VCaP (cell line): Measurements from ENCODE around the gene BORA.
"Not testable (repeated sequence)": the region's sequence is repeated elsewhere in the genome, so short reads cannot be mapped to it uniquely, and the experiment has no call there.

Source experiments
- H3K27ac ChIP-seq: fragments of 450-650 bp; 2 replicates; pipeline ENCODE4 v1.5.1; 2017
- TF ChIP-seq, protein P1 (sequence below): fragments of 450-650 bp; conservative IDR thresholded peaks from 2 replicates; pipeline ENCODE4 v1.5.1; 2017; ENCODE audit warnings: mild to moderate bottlenecking, moderate library complexity

BORA gene

GRCh38 chr13:72763411-72763810, 35.7 kb downstream of the BORA start:
- TF ChIP-seq, protein P1, sequence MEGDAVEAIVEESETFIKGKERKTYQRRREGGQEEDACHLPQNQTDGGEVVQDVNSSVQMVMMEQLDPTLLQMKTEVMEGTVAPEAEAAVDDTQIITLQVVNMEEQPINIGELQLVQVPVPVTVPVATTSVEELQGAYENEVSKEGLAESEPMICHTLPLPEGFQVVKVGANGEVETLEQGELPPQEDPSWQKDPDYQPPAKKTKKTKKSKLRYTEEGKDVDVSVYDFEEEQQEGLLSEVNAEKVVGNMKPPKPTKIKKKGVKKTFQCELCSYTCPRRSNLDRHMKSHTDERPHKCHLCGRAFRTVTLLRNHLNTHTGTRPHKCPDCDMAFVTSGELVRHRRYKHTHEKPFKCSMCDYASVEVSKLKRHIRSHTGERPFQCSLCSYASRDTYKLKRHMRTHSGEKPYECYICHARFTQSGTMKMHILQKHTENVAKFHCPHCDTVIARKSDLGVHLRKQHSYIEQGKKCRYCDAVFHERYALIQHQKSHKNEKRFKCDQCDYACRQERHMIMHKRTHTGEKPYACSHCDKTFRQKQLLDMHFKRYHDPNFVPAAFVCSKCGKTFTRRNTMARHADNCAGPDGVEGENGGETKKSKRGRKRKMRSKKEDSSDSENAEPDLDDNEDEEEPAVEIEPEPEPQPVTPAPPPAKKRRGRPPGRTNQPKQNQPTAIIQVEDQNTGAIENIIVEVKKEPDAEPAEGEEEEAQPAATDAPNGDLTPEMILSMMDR = no peak
- H3K27ac ChIP-seq = no peak overlapping the region

DNA sequence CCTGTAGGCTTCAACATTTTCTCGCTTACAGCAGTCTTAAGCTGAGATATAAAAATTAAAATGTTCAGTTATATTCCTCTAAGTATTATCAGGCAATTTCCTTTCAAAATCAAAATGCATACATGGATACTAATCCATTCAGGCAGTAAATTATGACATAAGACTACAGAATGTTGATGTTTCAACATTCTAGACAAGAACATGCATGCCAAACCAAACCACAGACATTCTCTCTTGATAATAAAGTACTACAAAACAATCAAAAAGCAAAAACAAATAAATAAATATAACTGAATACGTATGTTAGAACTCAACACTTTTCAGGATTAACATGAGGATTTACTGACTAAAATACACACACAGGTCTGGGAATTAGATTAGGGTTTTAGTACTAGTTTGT, 46.3 kb downstream of the BORA start:
- TF ChIP-seq, protein P1 = no peak

DNA sequence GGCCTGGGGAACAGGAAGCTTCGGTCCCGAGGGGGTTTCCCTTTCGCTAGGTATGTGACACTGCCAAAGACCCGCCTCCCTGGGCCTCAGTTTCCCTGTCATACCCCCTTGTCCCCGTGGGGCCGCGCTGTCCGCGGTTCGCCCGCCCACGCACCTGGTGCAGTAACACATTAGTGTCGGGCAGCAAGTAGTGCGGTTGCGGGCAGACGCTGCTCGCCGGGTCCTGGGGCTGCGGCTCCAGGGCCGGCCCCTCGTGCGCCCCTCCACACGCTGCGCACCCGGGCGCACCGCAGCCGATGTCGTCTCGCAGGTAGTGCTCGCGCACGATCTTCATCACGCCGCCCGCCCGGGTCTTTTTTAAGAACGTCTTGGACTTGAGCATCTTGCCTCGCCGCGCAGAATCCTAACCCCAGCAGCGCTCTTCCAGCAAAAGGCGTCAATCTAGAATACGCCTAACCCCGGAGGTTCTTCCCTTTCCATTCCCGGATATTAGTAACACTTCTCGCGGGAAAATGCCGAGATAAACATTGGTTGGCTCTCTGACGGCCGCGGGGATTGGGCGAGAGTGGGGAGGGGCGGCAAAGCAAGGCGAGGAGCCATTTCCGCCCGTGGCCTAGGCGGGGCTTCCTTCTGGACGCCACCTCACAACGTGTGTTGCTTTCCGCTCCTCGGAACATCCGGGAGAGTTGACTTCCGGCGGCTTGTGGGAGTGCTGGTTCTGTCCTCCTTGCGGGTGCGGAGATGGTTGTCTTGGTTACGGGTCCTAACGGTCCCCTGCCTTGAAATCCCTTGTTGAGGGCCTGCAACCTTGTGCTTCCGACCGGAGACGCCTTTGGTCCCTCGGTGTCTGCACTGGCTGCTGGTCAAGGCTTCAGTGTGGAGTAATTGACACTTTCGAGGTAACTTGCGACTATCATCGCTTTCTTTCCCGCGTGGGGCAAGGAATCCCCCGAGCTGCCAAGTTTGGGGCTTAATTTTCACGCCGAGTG, 54.0 kb downstream of the BORA start, which contains the start of the genes DIS3 and PIBF1:
DIS3 (minus strand) TSS at position 450 of the 989 bp plus-strand sequence; CDS start at position 382, 68 bp downstream.
PIBF1 (plus strand) TSS at position 683 of the 989 bp plus-strand sequence. CDS start 1,337 bp downstream, outside the sequence.
- TF ChIP-seq, protein P1 = no peak
- H3K27ac ChIP-seq = peak within 1 kb of the TSS; percentile 68

More for the DNA sequence above, 46.3 kb downstream of the BORA start:
- H3K27ac ChIP-seq = no peak overlapping the region

- TF ChIP-seq, protein P1 = no peak
- H3K27ac ChIP-seq = peak overlapping the region; percentile 30; the same call in 1 of the 2 replicates
These were observed 55.0 kb downstream of the BORA start for GRCh38 chr13:72782717-72783116.

- H3K27ac ChIP-seq = not testable (repeated sequence)
These were observed 57.0 kb downstream of the BORA start for GRCh38 chr13:72784679-72785078.

- no peak overlapping the region for H3K27ac ChIP-seq
- TF ChIP-seq, protein P1 = no peak
These were observed 61.1 kb downstream of the BORA start for GRCh38 chr13:72788831-72789230.

DNA sequence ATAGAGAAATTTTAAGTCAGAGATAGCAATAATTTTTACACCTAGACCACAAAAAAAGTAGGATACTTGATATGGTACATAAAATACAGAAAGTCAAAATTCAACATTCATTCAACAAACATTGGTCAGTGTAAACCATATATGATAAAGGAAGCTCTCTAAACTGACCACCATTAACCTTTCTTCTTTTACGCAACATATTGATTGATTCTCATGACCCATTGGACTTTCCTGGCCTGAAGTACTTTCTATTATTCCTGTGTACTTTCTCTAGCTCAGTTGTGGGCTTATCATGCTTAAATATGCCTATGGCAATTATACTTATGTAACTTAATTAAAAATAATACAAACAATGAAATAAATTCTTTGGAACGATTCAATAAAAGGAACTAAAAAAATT, 64.9 kb downstream of the BORA start:
- TF ChIP-seq, protein P1 = no peak
- no peak overlapping the region for H3K27ac ChIP-seq

GRCh38 chr13:72798817-72799216, 71.1 kb downstream of the BORA start:
- TF ChIP-seq, protein P1 = no peak
- H3K27ac ChIP-seq = no peak overlapping the region
